GM12892 (cell line): ENCODE results near the gene FRY.

Source experiments
- POLR2A ChIP-seq: IDR thresholded peaks from 2 replicates; pipeline ENCODE4 v1.6.1; 2011; ENCODE audit warnings: low read depth, low read length, control low read depth
- POLR2AphosphoS5 ChIP-seq: IDR thresholded peaks from 2 replicates; pipeline ENCODE4 v1.6.1; 2011; ENCODE audit warnings: low read depth, low read length, control low read depth

DNA sequence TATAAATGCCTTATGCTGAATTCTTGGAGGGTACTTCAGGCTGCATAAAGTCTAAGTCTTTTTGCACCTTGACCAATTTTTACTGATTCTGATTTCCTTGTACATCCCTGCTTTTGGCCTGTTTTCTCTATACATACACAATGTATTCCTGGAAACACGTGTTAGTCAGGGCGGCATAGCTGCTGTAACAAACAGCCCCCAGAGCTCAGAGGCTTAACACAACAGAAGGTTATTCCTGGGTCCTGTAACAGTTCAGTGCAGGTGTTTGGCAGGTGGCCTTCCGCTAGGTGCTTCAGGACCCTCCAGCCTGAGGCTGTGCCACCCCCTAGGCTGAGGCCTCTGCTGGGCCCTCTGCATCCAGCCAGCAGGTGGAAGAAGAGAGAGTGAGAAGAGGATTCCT lies 200.7 kb downstream of the FRY start:
- no peak for TF ChIP-seq POLR2A
- TF ChIP-seq POLR2AphosphoS5, result no peak
